ENCODE data around the gene MYO9A.

Gene MYO9A

GRCh38 chr15:71826196-71826595 is 291.8 kb downstream of the MYO9A start:
- no peaks in the 10 kb centered on the region for H3K27me3 ChIP-seq (ENCODE audit: control insufficient read depth, insufficient read depth, low read length)
- H3K9ac ChIP-seq (ENCODE audit: low read length): no peak overlapping the region
- peaks cover 31% of the 10 kb centered on the region for H3K36me3 ChIP-seq (ENCODE audit: control insufficient read depth, insufficient read depth, low read length)
- H3K4me3 ChIP-seq (ENCODE audit: low read length): no peak overlapping the region
- no peak overlapping the region for H3K27ac ChIP-seq (ENCODE audit: low read depth, low read length)
- H3K4me1 ChIP-seq (ENCODE audit: control insufficient read depth, insufficient read depth, low read length): no peaks in the 10 kb centered on the region

DNA sequence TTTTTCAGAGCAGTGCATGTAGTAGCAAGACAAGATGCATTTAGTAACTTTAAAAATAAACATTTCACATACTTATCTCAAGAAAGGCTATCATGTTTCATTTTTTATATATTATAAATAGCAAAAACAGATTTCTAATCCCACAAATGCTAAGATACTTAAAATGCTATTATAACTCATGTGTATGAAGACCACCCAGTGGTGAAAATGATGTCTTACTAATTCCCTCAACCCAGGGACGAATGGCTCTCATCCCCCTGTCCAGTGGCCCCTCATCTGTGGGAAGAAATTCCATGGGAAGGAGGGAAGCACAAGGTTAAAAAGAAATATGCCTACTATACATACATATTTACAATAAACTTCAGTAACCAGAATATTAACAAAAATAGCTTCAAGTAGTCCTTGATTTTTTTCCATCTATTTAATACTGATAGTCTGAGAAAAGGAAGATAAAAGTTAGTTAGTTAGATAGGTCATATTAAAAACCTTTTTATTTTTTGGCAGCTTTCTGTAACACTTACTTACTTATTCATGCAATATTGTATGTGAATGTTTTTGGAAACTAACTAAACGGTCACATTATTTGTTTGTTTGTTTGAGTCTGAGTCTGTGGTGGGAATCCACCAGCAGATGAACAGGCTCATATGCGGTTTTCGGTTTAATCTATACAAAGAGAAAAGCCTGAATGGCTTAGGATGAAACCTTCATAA is 292.8 kb downstream of the MYO9A start:
- Histone ChIP-seq H3K27ac (ENCODE audit: low read depth, low read length) (no peak overlapping the region), H3K9ac (ENCODE audit: low read length) (no peak overlapping the region), H3K4me3 (ENCODE audit: low read length) (no peak overlapping the region), H3K36me3 (ENCODE audit: control insufficient read depth, insufficient read depth, low read length) (peaks cover 31% of the 10 kb centered on the region), H3K4me1 (ENCODE audit: control insufficient read depth, insufficient read depth, low read length) (no peaks in the 10 kb centered on the region), H3K27me3 (ENCODE audit: control insufficient read depth, insufficient read depth, low read length) (no peaks in the 10 kb centered on the region)

- Histone ChIP-seq H3K27me3 (ENCODE audit: control insufficient read depth, insufficient read depth, low read length) (no peaks in the 10 kb centered on the region), H3K36me3 (ENCODE audit: control insufficient read depth, insufficient read depth, low read length) (peaks cover 27% of the 10 kb centered on the region), H3K9ac (ENCODE audit: low read length) (no peak overlapping the region), H3K27ac (ENCODE audit: low read depth, low read length) (no peak overlapping the region), H3K4me1 (ENCODE audit: control insufficient read depth, insufficient read depth, low read length) (no peaks in the 10 kb centered on the region), H3K4me3 (ENCODE audit: low read length) (no peak overlapping the region)
These were observed 294.1 kb downstream of the MYO9A start for GRCh38 chr15:71823801-71824200.

DNA sequence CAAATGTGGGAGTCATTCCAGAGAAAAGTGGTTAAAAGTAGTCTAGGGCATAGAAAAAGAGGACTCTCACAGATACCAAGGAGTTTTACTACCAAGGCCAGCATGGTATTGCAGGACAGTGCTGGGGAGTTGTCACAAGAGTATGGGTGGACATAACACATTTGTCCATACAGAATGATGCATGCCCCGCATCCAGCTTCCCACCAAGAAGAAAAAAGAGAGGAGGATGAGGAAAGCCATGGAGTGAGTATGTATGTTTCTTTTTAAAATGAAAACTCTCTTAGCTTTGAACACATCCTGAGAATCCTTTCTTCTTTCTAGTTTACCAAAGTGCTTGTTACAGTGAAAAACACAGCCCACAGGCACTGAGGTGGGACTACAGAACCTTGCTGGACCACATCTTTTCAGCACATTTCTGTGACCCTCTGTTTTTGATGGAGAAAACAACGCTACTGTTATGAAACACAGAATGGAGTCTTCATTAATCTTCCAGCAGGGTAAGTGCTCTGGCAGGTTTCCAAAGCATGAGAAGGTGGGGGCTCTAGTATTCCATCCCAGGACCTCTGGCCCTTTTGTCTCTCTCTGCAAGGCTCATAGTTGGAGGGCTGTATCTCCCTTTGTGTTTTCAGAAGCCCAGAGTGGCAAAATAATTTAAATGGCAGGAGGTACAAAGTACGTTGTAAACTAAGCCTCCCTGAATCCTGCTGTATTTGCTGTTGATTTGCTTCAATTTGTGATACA is 294.9 kb downstream of the MYO9A start:
- Histone ChIP-seq H3K27me3 (ENCODE audit: control insufficient read depth, insufficient read depth, low read length) (no peaks in the 10 kb centered on the region), H3K36me3 (ENCODE audit: control insufficient read depth, insufficient read depth, low read length) (peaks cover 26% of the 10 kb centered on the region), H3K4me1 (ENCODE audit: control insufficient read depth, insufficient read depth, low read length) (no peaks in the 10 kb centered on the region), H3K27ac (ENCODE audit: low read depth, low read length) (no peak overlapping the region), H3K9ac (ENCODE audit: low read length) (no peak overlapping the region), H3K4me3 (ENCODE audit: low read length) (no peak overlapping the region)

DNA sequence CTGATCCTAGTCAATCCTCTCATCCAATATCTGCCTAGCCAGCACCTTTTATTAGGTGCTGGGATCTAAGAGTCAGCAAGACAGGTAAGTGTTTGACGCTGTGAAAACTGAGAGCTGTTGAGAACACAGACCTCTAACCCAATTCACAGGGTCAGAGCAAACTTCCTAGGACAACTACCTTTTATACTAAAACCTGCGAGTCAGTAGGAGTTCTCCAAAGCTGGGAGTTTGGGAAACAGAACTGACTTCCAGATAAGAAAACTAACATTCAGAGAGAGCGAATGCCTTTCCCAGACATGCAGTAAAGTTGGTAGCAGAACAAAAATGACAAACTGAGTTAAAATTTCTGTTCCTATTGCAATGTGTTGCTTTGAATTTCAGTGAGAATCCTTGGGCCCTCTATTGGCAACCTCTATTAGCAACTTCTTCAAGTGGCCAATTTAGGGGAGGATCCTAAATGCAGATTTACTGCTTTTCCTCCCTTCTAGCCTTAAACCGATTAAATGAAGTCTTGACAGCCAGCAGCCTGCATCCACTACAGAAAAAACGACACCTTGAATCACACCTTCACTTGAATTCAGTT is 296.3 kb downstream of the MYO9A start:
- Histone ChIP-seq H3K4me3 (ENCODE audit: low read length) (no peak overlapping the region), H3K27ac (ENCODE audit: low read depth, low read length) (no peak overlapping the region), H3K9ac (ENCODE audit: low read length) (no peak overlapping the region), H3K4me1 (ENCODE audit: control insufficient read depth, insufficient read depth, low read length) (no peaks in the 10 kb centered on the region), H3K36me3 (ENCODE audit: control insufficient read depth, insufficient read depth, low read length) (peaks cover 13% of the 10 kb centered on the region), H3K27me3 (ENCODE audit: control insufficient read depth, insufficient read depth, low read length) (no peaks in the 10 kb centered on the region)

- Histone ChIP-seq H3K9ac (ENCODE audit: low read length) (no peak overlapping the region), H3K4me3 (ENCODE audit: low read length) (no peak overlapping the region), H3K36me3 (ENCODE audit: control insufficient read depth, insufficient read depth, low read length) (peaks cover 7% of the 10 kb centered on the region), H3K27me3 (ENCODE audit: control insufficient read depth, insufficient read depth, low read length) (no peaks in the 10 kb centered on the region), H3K27ac (ENCODE audit: low read depth, low read length) (no peak overlapping the region), H3K4me1 (ENCODE audit: control insufficient read depth, insufficient read depth, low read length) (no peaks in the 10 kb centered on the region)
These were observed 297.8 kb downstream of the MYO9A start for GRCh38 chr15:71820127-71820526.

GRCh38 chr15:71817351-71817750 is 300.6 kb downstream of the MYO9A start:
- Histone ChIP-seq H3K27me3 (ENCODE audit: control insufficient read depth, insufficient read depth, low read length) (no peaks in the 10 kb centered on the region), H3K36me3 (ENCODE audit: control insufficient read depth, insufficient read depth, low read length) (peaks cover 3% of the 10 kb centered on the region), H3K9ac (ENCODE audit: low read length) (no peak overlapping the region), H3K27ac (ENCODE audit: low read depth, low read length) (no peak overlapping the region), H3K4me3 (ENCODE audit: low read length) (no peak overlapping the region), H3K4me1 (ENCODE audit: control insufficient read depth, insufficient read depth, low read length) (no peaks in the 10 kb centered on the region)

- Histone ChIP-seq H3K27me3 (ENCODE audit: control insufficient read depth, insufficient read depth, low read length) (no peaks in the 10 kb centered on the region), H3K9ac (ENCODE audit: low read length) (no peak overlapping the region), H3K36me3 (ENCODE audit: control insufficient read depth, insufficient read depth, low read length) (no peaks in the 10 kb centered on the region), H3K4me3 (ENCODE audit: low read length) (no peak overlapping the region), H3K27ac (ENCODE audit: low read depth, low read length) (no peak overlapping the region), H3K4me1 (ENCODE audit: control insufficient read depth, insufficient read depth, low read length) (no peaks in the 10 kb centered on the region)
These were observed 302.6 kb downstream of the MYO9A start for GRCh38 chr15:71815301-71815700.

DNA sequence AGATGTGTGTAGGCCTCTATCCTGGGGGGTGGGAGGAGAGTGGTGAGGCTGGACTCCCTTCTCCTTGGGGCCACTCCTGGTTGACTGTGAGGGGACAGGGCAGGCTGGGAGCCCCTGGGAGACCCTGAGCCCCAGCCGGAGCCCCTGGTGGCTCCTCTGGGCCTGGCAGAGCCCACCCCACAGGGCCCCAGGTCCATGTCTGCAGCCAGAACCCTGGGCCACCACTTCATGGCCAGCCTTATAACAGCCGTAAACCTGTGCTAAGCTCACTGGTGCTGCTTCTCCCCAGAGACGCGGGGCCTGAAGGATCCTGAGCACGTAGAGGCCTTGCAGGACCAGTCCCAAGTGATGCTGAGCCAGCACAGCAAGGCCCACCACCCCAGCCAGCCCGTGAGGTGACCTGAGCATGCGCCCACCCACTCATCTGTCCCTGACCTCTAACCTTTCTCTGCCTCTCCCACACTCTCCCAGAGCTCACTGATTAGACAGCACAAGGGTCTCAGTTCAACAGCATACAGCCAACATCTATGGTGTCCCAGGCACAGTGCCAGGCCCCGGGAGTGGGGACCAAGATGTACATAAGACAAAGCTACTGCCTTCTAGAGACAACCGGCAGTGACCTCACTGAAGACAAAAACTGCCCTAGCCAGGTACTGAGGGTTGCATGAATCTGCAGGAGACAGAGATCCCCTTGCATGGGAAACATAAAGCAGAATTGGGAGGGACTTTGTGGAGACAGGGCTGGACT is 304.1 kb downstream of the MYO9A start:
- H3K27ac ChIP-seq (ENCODE audit: low read depth, low read length): no peak overlapping the region
- H3K4me3 ChIP-seq (ENCODE audit: low read length): no peak overlapping the region
- no peaks in the 10 kb centered on the region for H3K36me3 ChIP-seq (ENCODE audit: control insufficient read depth, insufficient read depth, low read length)
- no peaks in the 10 kb centered on the region for H3K4me1 ChIP-seq (ENCODE audit: control insufficient read depth, insufficient read depth, low read length)
- no peak overlapping the region for H3K9ac ChIP-seq (ENCODE audit: low read length)
- no peaks in the 10 kb centered on the region for H3K27me3 ChIP-seq (ENCODE audit: control insufficient read depth, insufficient read depth, low read length)

GRCh38 chr15:71812966-71813722 is 304.8 kb downstream of the MYO9A start:
- Histone ChIP-seq H3K27ac (ENCODE audit: low read depth, low read length) (no peak overlapping the region), H3K27me3 (ENCODE audit: control insufficient read depth, insufficient read depth, low read length) (no peaks in the 10 kb centered on the region), H3K4me1 (ENCODE audit: control insufficient read depth, insufficient read depth, low read length) (no peaks in the 10 kb centered on the region), H3K9ac (ENCODE audit: low read length) (no peak overlapping the region), H3K4me3 (ENCODE audit: low read length) (no peak overlapping the region), H3K36me3 (ENCODE audit: control insufficient read depth, insufficient read depth, low read length) (no peaks in the 10 kb centered on the region)

DNA sequence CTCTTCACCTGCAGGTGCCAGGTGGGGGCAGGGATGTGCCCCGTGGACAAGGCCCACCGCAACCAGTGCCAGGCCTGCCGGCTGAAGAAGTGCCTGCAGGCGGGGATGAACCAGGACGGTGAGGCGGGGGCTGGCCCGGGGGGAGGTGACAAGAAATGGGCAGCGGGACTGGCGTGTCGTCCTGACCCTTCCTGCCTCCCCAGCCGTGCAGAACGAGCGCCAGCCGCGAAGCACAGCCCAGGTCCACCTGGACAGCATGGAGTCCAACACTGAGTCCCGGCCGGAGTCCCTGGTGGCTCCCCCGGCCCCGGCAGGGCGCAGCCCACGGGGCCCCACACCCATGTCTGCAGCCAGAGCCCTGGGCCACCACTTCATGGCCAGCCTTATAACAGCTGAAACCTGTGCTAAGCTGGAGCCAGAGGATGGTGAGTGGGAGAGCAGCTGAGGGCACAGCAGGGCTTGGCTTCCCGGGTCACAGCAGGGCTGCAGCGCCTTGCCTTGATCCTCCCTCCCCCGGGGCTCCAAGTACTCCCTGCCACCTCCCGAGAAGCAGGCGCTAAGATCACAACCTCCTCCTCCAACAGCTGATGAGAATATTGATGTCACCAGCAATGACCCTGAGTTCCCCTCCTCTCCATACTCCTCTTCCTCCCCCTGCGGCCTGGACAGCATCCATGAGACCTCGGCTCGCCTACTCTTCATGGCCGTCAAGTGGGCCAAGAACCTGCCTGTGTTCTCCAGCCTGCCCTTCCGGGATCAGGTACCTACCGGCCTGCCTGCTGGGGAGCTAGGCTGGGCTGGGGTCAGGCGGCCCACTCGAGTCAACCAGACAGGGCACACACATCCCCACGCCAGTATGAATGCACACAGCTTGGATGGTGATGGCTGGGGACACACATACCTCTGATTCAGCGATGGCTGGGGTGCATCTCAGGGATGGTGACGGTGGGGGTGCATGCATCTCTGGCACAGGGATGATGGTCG is 305.9 kb downstream of the MYO9A start:
- H3K27me3 ChIP-seq (ENCODE audit: control insufficient read depth, insufficient read depth, low read length): no peaks in the 10 kb centered on the region
- no peaks in the 10 kb centered on the region for H3K4me1 ChIP-seq (ENCODE audit: control insufficient read depth, insufficient read depth, low read length)
- H3K9ac ChIP-seq (ENCODE audit: low read length): no peak overlapping the region
- H3K4me3 ChIP-seq (ENCODE audit: low read length): no peak overlapping the region
- no peak overlapping the region for H3K27ac ChIP-seq (ENCODE audit: low read depth, low read length)
- H3K36me3 ChIP-seq (ENCODE audit: control insufficient read depth, insufficient read depth, low read length): no peaks in the 10 kb centered on the region
